Lower leg skin (tissue), 4 donors: ENCODE results near the gene NEU2. TPM values are rescaled to one million over a fixed set of nuclear protein-coding genes. Genes with fewer than 3 reads are reported as not detected.

ENCODE experiments used
- DNase-seq, 2 donors: peaks; one replicate each; pipeline ENCODE4 v3.0.0-alpha.2; 2019; ENCODE audit warnings: low spot score in 2 of 2
- H3K4me3 ChIP-seq: fragments of 200-600 bp; sonication (generic); 2 replicates; pipeline ENCODE4 v1.5.1; 2017; ENCODE audit warnings: mild to moderate bottlenecking, low read depth; ENCODE audit not compliant: poor library complexity, severe bottlenecking
- CTCF ChIP-seq, 3 donors: fragments of 450-650 bp; IDR thresholded peaks; one replicate each; pipeline ENCODE4 v1.5.1; 2016; ENCODE audit warnings: antibody characterized with exemption in 3 of 3, mild to moderate bottlenecking in 3 of 3, moderate library complexity in 2 of 3
- POLR2A ChIP-seq, 2 donors: fragments of 450-650 bp; IDR thresholded peaks; one replicate each; pipeline ENCODE4 v1.6.1; 2016 to 2017; ENCODE audit warnings: antibody characterized with exemption in 2 of 2, mild to moderate bottlenecking in 1 of 2, moderate library complexity in 1 of 2
- WGBS, 2 donors: methylation state at CpG; one replicate each; pipeline ENCODE4 v1.1.5; 2018; 5-methylcytosine and 5-hydroxymethylcytosine counted together
- intact Hi-C: fragments of 100-400 bp; cut with DNase I; formaldehyde crosslinking; loops from one replicate; pipeline ENCODE4 v1.15.0; 2023; ENCODE audit warnings: low total_unique reads
- total RNA-seq, 4 donors: library from RNA; depleted of rRNA; stranded (reverse); fragments of >200 nt; gene quantifications; one replicate each; pipeline ENCODE4 v1.1.0, GENCODE V29; 2016

The NEU2 gene
- total RNA-seq, 4 donors from 2014 or later: 1.3 to 29.9 (median 14.2) TPM

DNA sequence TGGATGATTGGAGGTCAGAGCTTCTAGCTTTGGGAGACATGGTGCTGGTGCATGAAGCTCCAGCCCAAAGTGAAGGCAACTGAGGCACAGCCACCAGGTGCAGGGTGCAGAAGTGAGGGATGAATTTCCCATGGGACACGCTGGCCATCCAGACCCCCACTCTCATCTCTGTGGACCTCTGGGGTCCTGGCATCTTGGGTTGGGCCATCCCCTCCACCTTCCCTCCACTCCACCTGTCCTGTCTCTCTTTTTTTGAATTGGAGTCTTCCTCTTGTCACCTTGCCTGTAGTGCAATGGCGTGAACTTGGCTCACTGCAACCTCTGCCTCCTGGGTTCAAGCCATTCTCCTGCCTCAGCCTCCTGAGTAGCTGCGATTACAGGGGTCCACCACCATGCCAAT, 22.8 kb upstream of the NEU2 start:
- intact Hi-C loops: no loop called here
- DNase-seq: peak in 1 of 2 donors; percentile 66
- 93 to 97% methylated on average over 3 of the region's 3 CpGs for WGBS, 2 donors
- H3K4me3 ChIP-seq: no peak overlapping the region
- TF ChIP-seq POLR2A (IDR thresholded peaks at IDR 0.05) (no peak), CTCF (IDR thresholded peaks at IDR 0.05) (no peak)

GRCh38 chr2:233010569-233011267, 21.8 kb upstream of the NEU2 start:
- 90 to 91% methylated on average over 9 of the region's 9 CpGs for WGBS, 2 donors
- DNase-seq: peak in 1 of 2 donors; percentile 67
- intact Hi-C loops: no loop called here
- no peak overlapping the region for H3K4me3 ChIP-seq
- TF ChIP-seq POLR2A (IDR thresholded peaks at IDR 0.05) (no peak), CTCF (IDR thresholded peaks at IDR 0.05) (no peak)

DNA sequence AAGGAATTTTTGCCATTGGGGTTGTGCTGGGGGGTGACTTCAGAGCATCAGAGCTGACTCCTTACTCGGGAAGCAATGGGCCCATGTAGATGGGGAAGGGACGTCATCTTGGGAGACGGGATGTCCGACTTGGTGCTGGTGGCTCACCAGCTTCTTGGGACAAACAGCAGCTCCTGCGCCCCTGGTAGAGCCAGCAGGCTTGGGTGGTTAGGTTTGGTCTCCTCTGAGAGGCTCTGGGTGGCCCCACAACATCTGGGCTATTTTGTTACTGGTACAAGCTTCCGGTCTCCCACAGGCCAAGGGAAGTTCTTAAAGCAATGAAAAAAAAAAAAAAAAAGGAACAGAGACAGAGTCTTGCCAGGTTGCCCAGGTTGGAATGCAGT, 21.2 kb upstream of the NEU2 start:
- 93 to 96% methylated on average over 6 of the region's 6 CpGs for WGBS, 2 donors
- intact Hi-C loops: no loop called here
- no peak overlapping the region for H3K4me3 ChIP-seq
- TF ChIP-seq CTCF (IDR thresholded peaks at IDR 0.05) (no peak), POLR2A (IDR thresholded peaks at IDR 0.05) (no peak)
- peak in 1 of 2 donors; percentile 21 for DNase-seq

DNA sequence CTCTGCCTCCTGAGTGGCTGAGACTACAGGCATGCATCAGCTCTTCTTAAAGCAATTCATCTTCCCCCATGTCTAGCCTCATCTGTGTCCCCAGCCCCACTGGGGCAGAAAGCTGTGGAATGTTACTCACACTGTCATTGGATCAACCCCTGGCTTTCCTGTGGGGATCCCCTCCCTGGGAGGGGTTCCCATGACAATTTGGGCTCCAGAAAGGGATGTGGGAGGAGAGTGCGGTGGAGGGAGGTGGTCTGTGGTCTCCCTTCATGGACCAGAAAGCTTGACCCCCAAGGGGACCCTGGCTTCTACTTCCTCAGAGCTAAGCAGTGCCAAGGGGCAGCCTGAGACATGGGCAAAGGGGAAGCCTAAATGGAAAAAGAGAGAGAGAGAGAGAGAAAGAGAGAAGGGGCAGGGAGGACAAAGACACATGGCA, 20.8 kb upstream of the NEU2 start:
- DNase-seq: peak in 1 of 2 donors; percentile 50
- TF ChIP-seq CTCF (IDR thresholded peaks at IDR 0.05) (no peak), POLR2A (IDR thresholded peaks at IDR 0.05) (no peak)
- no peak overlapping the region for H3K4me3 ChIP-seq
- WGBS, 2 donors: 87 to 100% methylated on average over 1 of the region's 1 CpG
- intact Hi-C loops: loop anchor here (1.0 kb wide), 1 partner anchor 46 kb away; no protein-coding TSS in a partner anchor

- TF ChIP-seq CTCF (IDR thresholded peaks at IDR 0.05): no peak
- no peak for TF ChIP-seq POLR2A (IDR thresholded peaks at IDR 0.05)
- 63 to 71% methylated on average over 12 of the region's 12 CpGs for WGBS, 2 donors
- H3K4me3 ChIP-seq: no peak overlapping the region
- intact Hi-C loops: loop anchor here (1.0 kb wide), 1 partner anchor 47 kb away; no protein-coding TSS in a partner anchor
- peak in 1 of 2 donors; percentile 73 for DNase-seq
These were observed 20.0 kb upstream of the NEU2 start for GRCh38 chr2:233012301-233012971.
